Tibial artery (tissue), 4 donors: Measurements from ENCODE around the gene NPR3.

ENCODE experiments used
- DNase-seq, 2 donors: peaks; one replicate each; pipeline ENCODE4 v3.0.0-alpha.2; 2019
- H3K27ac ChIP-seq, 2 donors: fragments of 200-600 bp; sonication (generic) in 1 of 2; 1 replicate in 1 of 2; 2 replicates in 1 of 2; pipeline ENCODE4 v1.5.1; 2018 to 2019; ENCODE audit warnings: mild to moderate bottlenecking in 1 of 2
- H3K27me3 ChIP-seq, 2 donors: fragments of 200-600 bp; sonication (generic) in 1 of 2; one replicate each; pipeline versions ENCODE4 v1.5.1 to v1.6.0; 2016 to 2019
- H3K36me3 ChIP-seq, 3 donors: fragments of 200-600 bp; sonication (generic) in 2 of 3; one replicate each; pipeline ENCODE4 v1.5.1; 2016 to 2019; ENCODE audit warnings: mild to moderate bottlenecking in 2 of 3
- H3K4me1 ChIP-seq, 4 donors: fragments of 200-600 bp; sonication (generic) in 2 of 4; 1 replicate in 3 of 4; 2 replicates in 1 of 4; pipeline ENCODE4 v1.5.1; 2016 to 2019
- H3K4me3 ChIP-seq, 2 donors: fragments of 200-600 bp; sonication (generic) in 1 of 2; 1 replicate in 1 of 2; 2 replicates in 1 of 2; pipeline ENCODE4 v1.5.1; 2018 to 2019; ENCODE audit warnings: mild to moderate bottlenecking in 2 of 2
- H3K9me3 ChIP-seq, 3 donors: fragments of 200-600 bp; sonication (generic) in 1 of 3; one replicate each; pipeline ENCODE4 v1.5.1; 2016 to 2019
- intact Hi-C: fragments of 100-400 bp; cut with DNase I; formaldehyde crosslinking; loops from one replicate; pipeline ENCODE4 v1.15.0; 2023; ENCODE audit warnings: low total_unique reads
- TF ChIP-seq, protein P1 (sequence below), 2 experiments: fragments of 200-600 bp in 1 of 2; fragments of 450-650 bp in 1 of 2; IDR thresholded peaks; one replicate each; pipeline ENCODE4 v1.5.1; 2017 to 2019; ENCODE audit warnings: antibody characterized with exemption in 2 of 2, mild to moderate bottlenecking in 1 of 2, moderate library complexity in 1 of 2

NPR3 gene

DNA sequence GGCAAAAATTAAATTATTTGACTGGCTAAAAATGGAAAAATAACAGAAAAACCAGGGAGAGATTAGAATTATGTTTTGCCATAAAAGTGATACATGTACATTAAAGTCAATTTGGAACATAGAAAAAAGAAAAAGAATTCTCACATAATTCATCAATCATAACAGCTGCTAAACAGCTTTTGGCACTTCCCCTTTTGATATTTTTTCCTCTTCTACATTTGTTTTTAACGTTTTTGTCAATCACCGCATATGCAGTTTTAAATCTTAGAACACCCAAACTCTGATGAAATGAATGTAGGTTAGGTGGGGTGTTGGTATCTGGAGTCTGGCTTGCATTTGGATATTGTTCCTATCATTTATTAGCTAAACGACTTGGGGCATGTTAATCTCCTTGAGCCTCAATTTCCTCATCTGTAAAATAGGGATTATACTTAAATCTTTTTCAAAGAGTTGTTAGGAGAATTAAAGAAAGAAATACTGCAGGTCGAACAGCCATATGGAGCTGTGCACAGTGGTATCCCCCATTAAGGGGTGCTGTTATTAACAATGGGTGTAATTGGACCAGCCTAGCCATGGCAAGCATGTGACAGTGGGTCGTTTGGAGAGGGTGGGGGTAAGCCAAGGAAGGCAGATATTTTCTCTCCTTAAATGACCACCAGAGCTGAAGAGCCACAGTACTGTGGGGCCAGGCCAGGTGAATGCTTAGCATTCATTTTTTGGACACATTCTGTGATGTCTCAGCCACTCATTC is 22.6 kb downstream of the NPR3 start:
- Histone ChIP-seq H3K9me3 (no peaks in the 10 kb centered on the region), H3K27me3 (no peaks in the 10 kb centered on the region), H3K27ac (no peak overlapping the region), H3K4me1 (peaks cover 0 to 29% (median 6%) of the 10 kb centered on the region in 4 donors), H3K4me3 (no peak overlapping the region), H3K36me3 (no peaks in the 10 kb centered on the region)
- TF ChIP-seq, protein P1, sequence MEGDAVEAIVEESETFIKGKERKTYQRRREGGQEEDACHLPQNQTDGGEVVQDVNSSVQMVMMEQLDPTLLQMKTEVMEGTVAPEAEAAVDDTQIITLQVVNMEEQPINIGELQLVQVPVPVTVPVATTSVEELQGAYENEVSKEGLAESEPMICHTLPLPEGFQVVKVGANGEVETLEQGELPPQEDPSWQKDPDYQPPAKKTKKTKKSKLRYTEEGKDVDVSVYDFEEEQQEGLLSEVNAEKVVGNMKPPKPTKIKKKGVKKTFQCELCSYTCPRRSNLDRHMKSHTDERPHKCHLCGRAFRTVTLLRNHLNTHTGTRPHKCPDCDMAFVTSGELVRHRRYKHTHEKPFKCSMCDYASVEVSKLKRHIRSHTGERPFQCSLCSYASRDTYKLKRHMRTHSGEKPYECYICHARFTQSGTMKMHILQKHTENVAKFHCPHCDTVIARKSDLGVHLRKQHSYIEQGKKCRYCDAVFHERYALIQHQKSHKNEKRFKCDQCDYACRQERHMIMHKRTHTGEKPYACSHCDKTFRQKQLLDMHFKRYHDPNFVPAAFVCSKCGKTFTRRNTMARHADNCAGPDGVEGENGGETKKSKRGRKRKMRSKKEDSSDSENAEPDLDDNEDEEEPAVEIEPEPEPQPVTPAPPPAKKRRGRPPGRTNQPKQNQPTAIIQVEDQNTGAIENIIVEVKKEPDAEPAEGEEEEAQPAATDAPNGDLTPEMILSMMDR (IDR thresholded peaks at IDR 0.05): no peak
- intact Hi-C loops: no loop called here
- no peak for DNase-seq

DNA sequence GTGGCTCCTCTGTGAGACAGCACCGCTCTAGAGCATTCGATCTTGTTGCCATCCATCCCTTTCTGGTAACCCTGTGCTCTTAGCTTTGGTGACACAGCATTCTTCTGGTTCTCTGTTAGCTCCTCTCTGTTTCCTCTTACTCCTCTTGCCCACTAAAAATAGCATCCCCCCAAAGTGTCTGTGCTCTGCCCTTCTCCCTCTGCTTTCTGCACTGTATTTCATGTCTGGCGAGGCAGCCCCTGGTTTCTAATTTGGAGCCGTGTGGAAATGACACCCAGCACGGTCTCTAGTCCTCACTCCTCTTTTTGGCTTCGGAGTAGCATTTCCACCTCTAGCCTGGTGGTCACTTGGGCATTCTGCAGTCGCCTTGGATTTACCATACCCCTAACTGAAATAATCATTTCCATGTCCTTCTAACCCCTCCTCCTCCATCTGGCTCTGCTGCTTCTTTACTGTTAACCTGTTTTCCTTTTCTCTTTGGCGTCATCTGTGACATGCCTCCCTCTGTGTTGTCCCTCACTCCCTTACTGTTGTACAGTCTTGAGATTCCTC is 23.8 kb downstream of the NPR3 start:
- Histone ChIP-seq H3K9me3 (no peaks in the 10 kb centered on the region), H3K27me3 (no peaks in the 10 kb centered on the region), H3K27ac (peak overlapping the region in 1 of 2 donors; percentile 26), H3K4me3 (no peak overlapping the region), H3K4me1 (peaks cover 0 to 30% (median 6%) of the 10 kb centered on the region in 4 donors), H3K36me3 (peaks cover 0 to 9% (median 0%) of the 10 kb centered on the region in 3 donors)
- TF ChIP-seq, protein P1 (IDR thresholded peaks at IDR 0.05): no peak
- intact Hi-C loops: no loop called here
- DNase-seq: no peak

DNA sequence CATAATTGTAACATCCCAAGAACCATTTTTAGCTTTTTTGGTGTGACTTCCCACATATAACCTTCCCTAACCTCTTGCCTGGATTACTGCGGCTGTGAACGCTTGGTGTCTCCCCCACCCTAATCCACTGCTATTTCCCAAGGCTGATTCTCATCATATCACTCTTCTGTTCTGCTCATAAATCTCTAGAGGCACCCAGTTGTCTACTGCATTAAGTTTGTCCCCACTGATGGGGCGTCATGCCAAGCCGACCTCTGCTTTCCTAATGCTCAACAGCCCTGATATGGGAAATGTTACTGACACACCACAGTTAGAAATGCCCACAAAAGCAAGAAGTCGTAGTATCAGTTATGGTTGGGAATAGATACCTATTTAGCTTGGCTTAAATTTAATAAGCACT is 24.4 kb downstream of the NPR3 start:
- no peak for DNase-seq
- peak overlapping the region in 1 of 2 donors; percentile 26 for H3K27ac ChIP-seq
- no peak overlapping the region for H3K4me3 ChIP-seq
- TF ChIP-seq, protein P1 (IDR thresholded peaks at IDR 0.05): no peak
- intact Hi-C loops: no loop called here
- no peaks in the 10 kb centered on the region for H3K9me3 ChIP-seq
- peaks cover 0 to 30% (median 6%) of the 10 kb centered on the region in 4 donors for H3K4me1 ChIP-seq
- no peaks in the 10 kb centered on the region for H3K27me3 ChIP-seq
- H3K36me3 ChIP-seq: peaks cover 0 to 11% (median 0%) of the 10 kb centered on the region in 3 donors

DNA sequence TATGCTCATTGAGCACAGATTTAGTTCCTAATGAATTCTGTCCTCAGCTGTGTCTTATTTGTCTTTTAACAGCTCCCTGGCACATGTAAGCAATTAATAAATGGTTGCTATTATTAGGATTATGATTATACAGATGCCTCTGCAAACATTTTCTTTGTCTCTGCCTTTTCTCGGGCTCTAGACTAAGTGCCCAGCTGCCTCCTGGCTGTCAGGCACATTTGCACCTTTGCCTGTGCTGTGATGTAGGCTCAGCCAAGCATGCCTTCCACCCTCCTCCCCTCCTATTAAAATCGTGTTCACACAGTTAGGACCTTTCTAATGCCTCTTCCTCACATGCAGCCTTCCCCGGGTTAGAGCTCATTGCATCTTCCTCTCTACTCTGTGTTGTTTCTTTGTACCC is 25.7 kb downstream of the NPR3 start:
- DNase-seq: no peak
- H3K4me3 ChIP-seq: no peak overlapping the region
- H3K27me3 ChIP-seq: no peaks in the 10 kb centered on the region
- H3K27ac ChIP-seq: no peak overlapping the region
- H3K36me3 ChIP-seq: peaks cover 0 to 11% (median 0%) of the 10 kb centered on the region in 3 donors
- TF ChIP-seq, protein P1 (IDR thresholded peaks at IDR 0.05): no peak
- H3K9me3 ChIP-seq: no peaks in the 10 kb centered on the region
- peaks cover 0 to 30% (median 6%) of the 10 kb centered on the region in 4 donors for H3K4me1 ChIP-seq
- intact Hi-C loops: no loop called here

DNA sequence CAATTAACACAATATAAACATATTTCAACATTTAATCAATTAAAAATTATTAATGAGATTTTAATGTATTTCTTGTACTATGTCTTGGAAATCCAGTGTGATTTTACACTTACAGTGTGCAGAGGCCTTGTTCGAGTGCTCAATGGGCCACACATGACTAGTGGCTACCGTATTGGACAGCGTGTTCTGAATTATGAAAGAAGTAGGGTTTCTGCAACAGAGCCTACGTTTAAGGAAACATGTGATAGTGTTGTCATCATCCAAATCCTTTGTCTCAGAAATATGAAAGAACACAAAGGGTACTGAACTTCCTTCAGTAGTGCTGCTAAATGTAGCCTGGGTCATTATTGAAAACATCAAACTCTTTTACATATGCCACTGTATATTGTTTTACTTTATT is 29.5 kb downstream of the NPR3 start:
- Histone ChIP-seq H3K27ac (no peak overlapping the region), H3K9me3 (no peaks in the 10 kb centered on the region), H3K36me3 (peaks cover 0 to 11% (median 0%) of the 10 kb centered on the region in 3 donors), H3K27me3 (no peaks in the 10 kb centered on the region), H3K4me1 (peaks cover 0 to 24% (median under 1%) of the 10 kb centered on the region in 4 donors), H3K4me3 (no peak overlapping the region)
- no peak for DNase-seq
- intact Hi-C loops: no loop called here
- TF ChIP-seq, protein P1 (IDR thresholded peaks at IDR 0.05): no peak
